HepG2 (cell line): ENCODE measurements around the gene MRPL14. TPM values are rescaled to one million over a fixed set of nuclear protein-coding genes. Genes with fewer than 3 reads are reported as not detected.
A peak's percentile ranks its signal among the peaks of the same experiment; 100 is the strongest.

Experiments
- AKAP8 ChIP-seq: sonication (generic); formaldehyde crosslinking; IDR thresholded peaks from 2 replicates; pipeline ENCODE4 v1.5.1; 2020; ENCODE audit warnings: mild to moderate bottlenecking, missing genetic modification reagents
- ARID2 ChIP-seq: sonication (generic); formaldehyde crosslinking; IDR thresholded peaks from 2 replicates; pipeline ENCODE4 v1.8.1; 2022; ENCODE audit warnings: mild to moderate bottlenecking, missing genetic modification reagents, borderline replicate concordance
- ARNT2 ChIP-seq: sonication (generic); formaldehyde crosslinking; IDR thresholded peaks from 2 replicates; pipeline ENCODE4 v1.8.0; 2022; ENCODE audit warnings: mild to moderate bottlenecking, low read depth, missing genetic modification reagents, moderate library complexity
- CBFB ChIP-seq: sonication (generic); formaldehyde crosslinking; IDR thresholded peaks from 2 replicates; pipeline ENCODE4 v1.4.0; 2020; ENCODE audit warnings: missing genetic modification reagents
- CSRNP2 ChIP-seq: sonication (generic); formaldehyde crosslinking; conservative IDR thresholded peaks from 2 replicates; pipeline ENCODE4 v1.8.0; 2022; ENCODE audit warnings: low read depth, missing genetic modification reagents
- DRAP1 ChIP-seq: IDR thresholded peaks from 2 replicates; pipeline ENCODE4 v1.6.1; 2016; ENCODE audit warnings: missing genetic modification reagents, missing compliant biosample characterization
- ELF4 ChIP-seq: sonication (generic); formaldehyde crosslinking; IDR thresholded peaks from 2 replicates; pipeline ENCODE4 v1.5.0; 2020; ENCODE audit warnings: missing genetic modification reagents, mild to moderate bottlenecking, moderate library complexity, borderline replicate concordance
- GATA4 ChIP-seq: sonication (generic); IDR thresholded peaks from 2 replicates; pipeline ENCODE4 v1.6.1; 2016; ENCODE audit warnings: antibody characterized with exemption, low read depth, borderline replicate concordance
- GATAD1 ChIP-seq: IDR thresholded peaks from 2 replicates; pipeline ENCODE4 v1.6.1; 2016; ENCODE audit warnings: missing genetic modification reagents, missing compliant biosample characterization
- HHEX ChIP-seq: IDR thresholded peaks from 2 replicates; pipeline ENCODE4 v1.6.1; 2016; ENCODE audit warnings: control low read depth
- HOXA3 ChIP-seq: sonication (generic); formaldehyde crosslinking; IDR thresholded peaks from 2 replicates; pipeline ENCODE4 v1.5.0; 2020; ENCODE audit warnings: missing genetic modification reagents
- IKZF4 ChIP-seq: sonication (generic); formaldehyde crosslinking; IDR thresholded peaks from 2 replicates; pipeline ENCODE4 v1.5.1; 2020; ENCODE audit warnings: borderline replicate concordance, mild to moderate bottlenecking, low read depth, missing genetic modification reagents; ENCODE audit errors: not compliant biosample characterization
- MEF2D ChIP-seq: sonication (generic); formaldehyde crosslinking; IDR thresholded peaks from 2 replicates; pipeline ENCODE4 v1.5.1; 2020; ENCODE audit warnings: mild to moderate bottlenecking, missing genetic modification reagents
- NFYC ChIP-seq: IDR thresholded peaks from 2 replicates; pipeline ENCODE4 v1.6.1; 2016; ENCODE audit warnings: missing genetic modification reagents, missing compliant biosample characterization
- NR2F2 ChIP-seq: IDR thresholded peaks from 2 replicates; pipeline ENCODE4 v1.6.1; 2012; ENCODE audit warnings: low read depth, inconsistent platforms, borderline replicate concordance
- NR2F6 ChIP-seq, 2 experiments: IDR thresholded peaks; 2 replicates each; pipeline ENCODE4 v1.6.1; 2016; ENCODE audit warnings: antibody characterized with exemption in 1 of 2, mild to moderate bottlenecking in 1 of 2
- PLSCR1 ChIP-seq: sonication (generic); formaldehyde crosslinking; IDR thresholded peaks from 2 replicates; pipeline ENCODE4 v1.5.0; 2020; ENCODE audit warnings: missing genetic modification reagents, mild to moderate bottlenecking, borderline replicate concordance
- POGK ChIP-seq: sonication (generic); formaldehyde crosslinking; conservative IDR thresholded peaks from 2 replicates; pipeline ENCODE4 v1.8.0; 2022; ENCODE audit warnings: mild to moderate bottlenecking, moderate library complexity, missing genetic modification reagents
- ZNF564 ChIP-seq: sonication (generic); formaldehyde crosslinking; IDR thresholded peaks from 2 replicates; pipeline ENCODE4 v1.8.1; 2023; ENCODE audit warnings: mild to moderate bottlenecking, missing genetic modification reagents
- ZNF7 ChIP-seq: IDR thresholded peaks from 2 replicates; pipeline ENCODE4 v1.6.1; 2016; ENCODE audit warnings: missing biosample characterization, missing genetic modification reagents
- ZNF770 ChIP-seq: sonication (generic); formaldehyde crosslinking; IDR thresholded peaks from 2 replicates; pipeline ENCODE4 v1.5.0; 2020; ENCODE audit warnings: mild to moderate bottlenecking, missing genetic modification reagents
- ZNF790 ChIP-seq: sonication (generic); formaldehyde crosslinking; IDR thresholded peaks from 2 replicates; pipeline ENCODE4 v1.8.0; 2022; ENCODE audit warnings: missing genetic modification reagents, mild to moderate bottlenecking, borderline replicate concordance
- ZNF883 ChIP-seq: sonication (generic); formaldehyde crosslinking; IDR thresholded peaks from 2 replicates; pipeline ENCODE4 v1.5.1; 2020; ENCODE audit warnings: mild to moderate bottlenecking, missing genetic modification reagents; ENCODE audit errors: not compliant biosample characterization
- ZZZ3 ChIP-seq: sonication (generic); formaldehyde crosslinking; IDR thresholded peaks from 2 replicates; pipeline ENCODE4 v1.4.0; 2020; ENCODE audit warnings: missing genetic modification reagents, mild to moderate bottlenecking, borderline replicate concordance
- polyA plus RNA-seq, 8 experiments: library from polyadenylated mRNA; depleted of rRNA in 3 of 8; stranded (reverse) in 7 of 8; unstranded in 1 of 8; fragments of >200 nt; fragmentation: Illumina TruSeq in 4 of 8; extraction: Trizol in 4 of 8; gene quantifications; 2 replicates each; pipeline versions ENCODE4 v1.2.1 to v1.2.3, GENCODE V29; 2011 to 2016; ENCODE audit warnings: low read depth in 4 of 8, missing spikeins in 1 of 8, mixed read lengths in 1 of 8; ENCODE audit not compliant: insufficient read depth in 1 of 8
- total RNA-seq, 5 experiments: library from RNA; depleted of rRNA; stranded (reverse); fragments of >200 nt; fragmentation: Illumina TruSeq; extraction: Trizol; gene quantifications; 2 replicates each; pipeline ENCODE4 v1.2.3, GENCODE V29; 2016; ENCODE audit warnings: low read depth in 1 of 5

MRPL14 gene
- total and polyA plus RNA-seq, 2 of the 13 experiments (the other 11 are each of a cell fraction or from before 2014, with no cell fraction given) = 157 to 178 TPM

- TF ChIP-seq POGK (CRISPR knock-in tag) = peak; percentile 100
- no peak for TF ChIP-seq IKZF4 (CRISPR knock-in tag)
- TF ChIP-seq DRAP1 (CRISPR knock-in tag) = peak; percentile 85
- peak; percentile 25; the same call in 1 of the 2 replicates for TF ChIP-seq HHEX
- peak; percentile 54 for TF ChIP-seq NFYC (CRISPR knock-in tag)
- TF ChIP-seq HOXA3 = peak; percentile 89
- TF ChIP-seq ZNF790 (CRISPR knock-in tag) = no peak
- no peak for TF ChIP-seq ZZZ3 (CRISPR knock-in tag)
- peak; percentile 89 for TF ChIP-seq MEF2D (CRISPR knock-in tag)
- peak; percentile 73; the same call in 1 of the 2 replicates for TF ChIP-seq NR2F2
- peak; percentile 72 for TF ChIP-seq ZNF7 (CRISPR knock-in tag)
- TF ChIP-seq ZNF770 (CRISPR knock-in tag) = peak; percentile 61; the same call in 1 of the 2 replicates
- TF ChIP-seq ELF4 (CRISPR knock-in tag) = no peak
- TF ChIP-seq GATA4 = peak; percentile 89
- peak; percentile 66 for TF ChIP-seq ZNF883 (CRISPR knock-in tag)
- peak; percentile 74 for TF ChIP-seq CBFB (CRISPR knock-in tag)
- peak; percentile 81 for TF ChIP-seq NR2F6 (IDR thresholded peaks at IDR 0.05)
- TF ChIP-seq NR2F6 (CRISPR knock-in tag; IDR thresholded peaks at IDR 0.05) = peak; percentile 89
- TF ChIP-seq GATAD1 (CRISPR knock-in tag) = peak; percentile 64; the same call in 1 of the 2 replicates
- peak; percentile 71; the same call in 1 of the 2 replicates for TF ChIP-seq ARID2 (CRISPR knock-in tag)
- no peak for TF ChIP-seq PLSCR1
- TF ChIP-seq ARNT2 (CRISPR knock-in tag) = peak; percentile 89
- TF ChIP-seq CSRNP2 = no peak
- TF ChIP-seq ZNF564 (CRISPR knock-in tag) = no peak
- peak; percentile 91 for TF ChIP-seq AKAP8 (CRISPR knock-in tag)
Measured at GRCh38 chr6:44156494-44157151, 29.4 kb upstream of the MRPL14 start (continued).
